LNCaP clone FGC (cell line): Measurements from ENCODE around the gene PM20D2.
"Not testable (repeated sequence)": the region's sequence is repeated elsewhere in the genome, so short reads cannot be mapped to it uniquely, and the experiment has no call there.

Source experiments
- DNase-seq: peaks from one replicate; pipeline ENCODE4 v3.0.0-alpha.2; 2011; ENCODE audit warnings: low read depth
- H3K4me3 ChIP-seq: 2 replicates; pipeline ENCODE4 v1.5.1; 2011; ENCODE audit warnings: mild to moderate bottlenecking, low read depth, low read length, control low read depth
- CTCF ChIP-seq: IDR thresholded peaks from 2 replicates; pipeline ENCODE4 v1.5.1; 2012; ENCODE audit warnings: mild to moderate bottlenecking; ENCODE audit not compliant: control insufficient read depth, insufficient read depth; ENCODE audit errors: extremely low read depth

The PM20D2 gene

GRCh38 chr6:89117211-89118108 lies 28.4 kb upstream of the PM20D2 start, which contains the start of gene SRSF12:
Gene SRSF12 (minus strand): TSS chr6:89118071. CDS start chr6:89117887, 184 bp downstream.
- peak within 1 kb of the TSS; percentile 47 for H3K4me3 ChIP-seq
- no peak for DNase-seq
- TF ChIP-seq CTCF: no peak

GRCh38 chr6:89118931-89119330 lies 26.9 kb upstream of the PM20D2 start:
- no peak overlapping the region for H3K4me3 ChIP-seq
- no peak for TF ChIP-seq CTCF
- no peak for DNase-seq

GRCh38 chr6:89120371-89120770 lies 25.5 kb upstream of the PM20D2 start:
- DNase-seq: no peak
- no peak overlapping the region for H3K4me3 ChIP-seq
- no peak for TF ChIP-seq CTCF

GRCh38 chr6:89121934-89122333 lies 23.9 kb upstream of the PM20D2 start:
- no peak overlapping the region for H3K4me3 ChIP-seq
- TF ChIP-seq CTCF: no peak
- no peak for DNase-seq

- no peak overlapping the region for H3K4me3 ChIP-seq
- DNase-seq: peak; percentile 19
- TF ChIP-seq CTCF: peak; percentile 54
Observed at GRCh38 chr6:89122625-89123024, 23.2 kb upstream of the PM20D2 start.

- not testable (repeated sequence) for H3K4me3 ChIP-seq, DNase-seq
Observed at GRCh38 chr6:89128256-89128671, 17.6 kb upstream of the PM20D2 start.

GRCh38 chr6:89131599-89131998 lies 14.3 kb upstream of the PM20D2 start:
- no peak for TF ChIP-seq CTCF
- no peak overlapping the region for H3K4me3 ChIP-seq

More at GRCh38 chr6:89131599-89131998, 14.3 kb upstream of the PM20D2 start:
- DNase-seq: no peak
